ENCODE results near the gene NEUROG1. TPM values are rescaled to one million over a fixed set of nuclear protein-coding genes. Genes with fewer than 3 reads are reported as not detected.

The NEUROG1 gene
- total and polyA plus RNA-seq, 2 experiments from 2014 or later, result 0.16 TPM; not detected in 1

DNA sequence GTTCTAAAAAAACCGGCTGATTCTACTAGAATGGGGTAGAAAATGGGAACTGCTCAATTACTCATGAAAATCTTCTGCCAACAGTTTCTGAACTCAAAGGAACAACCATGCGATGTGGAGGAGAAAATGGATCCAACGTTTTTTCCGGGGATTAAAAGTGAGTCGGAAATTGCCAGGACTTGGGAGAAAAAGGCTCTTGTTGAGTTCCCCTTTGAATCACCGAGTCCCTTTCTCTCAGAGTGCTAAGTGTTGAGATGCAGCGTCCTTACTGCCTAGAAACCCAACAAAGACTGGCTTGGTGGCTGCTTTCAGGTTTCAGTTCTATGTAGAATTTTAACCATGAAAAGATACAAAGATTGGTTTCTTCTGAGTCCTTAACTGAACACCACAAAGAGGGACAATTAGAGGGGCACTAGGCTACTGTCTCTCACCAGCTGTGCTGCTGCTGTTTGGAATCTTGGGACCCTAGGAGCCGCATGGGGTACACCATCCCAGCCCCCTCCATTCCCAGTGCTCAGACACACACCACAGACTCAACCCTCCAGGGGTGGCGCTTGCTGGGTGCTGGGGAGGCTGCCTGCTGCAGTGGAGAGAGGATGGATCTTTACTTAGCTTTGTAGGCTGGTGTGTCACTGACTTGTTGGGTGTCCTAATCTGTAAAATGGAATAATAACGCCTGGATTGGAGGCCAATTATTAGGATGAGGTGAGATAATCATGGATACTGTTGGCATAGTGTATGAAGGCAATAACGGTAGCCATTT lies 21.5 kb upstream of the NEUROG1 start:
- ATAC-seq (no peak), DNase-seq (ENCODE audit: low spot score) (no peak)
- TF ChIP-seq POLR2AphosphoS5 (IDR thresholded peaks at IDR 0.05; ENCODE audit: low read depth), result no peak
- H4K20me1 ChIP-seq (replicated peaks; ENCODE audit: insufficient read depth), result no peaks in the 10 kb centered on the region
- peaks cover 6% of the 10 kb centered on the region for H3K4me1 ChIP-seq (ENCODE audit: insufficient read depth)
- Mint-ChIP-seq H3K4me3 (no peak overlapping the region), H3K4me1 (peaks cover 7% of the 10 kb centered on the region; the same call in 1 of the 3 replicates), H3K27ac (no peak overlapping the region), H3K9me3 (no peaks in the 10 kb centered on the region), H3K27me3 (ENCODE audit: insufficient read depth, low read depth, poor library complexity) (peaks cover 8% of the 10 kb centered on the region), H3K36me3 (ENCODE audit: low read depth) (no peaks in the 10 kb centered on the region)
- no peak overlapping the region for H3K27ac ChIP-seq (ENCODE audit: low read depth)
- H3K79me2 ChIP-seq (replicated peaks; ENCODE audit: insufficient read depth), result no peaks in the 10 kb centered on the region
- peaks cover 15% of the 10 kb centered on the region for H3K27me3 ChIP-seq (ENCODE audit: insufficient read depth)
- H3K4me3 ChIP-seq, result no peak overlapping the region
- no peak overlapping the region for H2AFZ ChIP-seq
- no peaks in the 10 kb centered on the region for H3F3A ChIP-seq (replicated peaks; ENCODE audit: low read depth)
- no peaks in the 10 kb centered on the region for H3K36me3 ChIP-seq (ENCODE audit: insufficient read depth)
- no peaks in the 10 kb centered on the region for H3K9me2 ChIP-seq (ENCODE audit: insufficient read depth)
- no peak overlapping the region for H3K4me2 ChIP-seq

- Histone ChIP-seq H3K27ac (ENCODE audit: low read depth) (no peak overlapping the region), H3K27me3 (ENCODE audit: insufficient read depth) (peaks cover 22% of the 10 kb centered on the region), H3K4me2 (no peak overlapping the region), H3K9me2 (ENCODE audit: insufficient read depth) (no peaks in the 10 kb centered on the region), H3F3A (replicated peaks; ENCODE audit: low read depth) (no peaks in the 10 kb centered on the region), H2AFZ (no peak overlapping the region), H3K79me2 (replicated peaks; ENCODE audit: insufficient read depth) (no peaks in the 10 kb centered on the region), H3K36me3 (ENCODE audit: insufficient read depth) (no peaks in the 10 kb centered on the region), H3K4me3 (no peak overlapping the region), H4K20me1 (replicated peaks; ENCODE audit: insufficient read depth) (no peaks in the 10 kb centered on the region), H3K4me1 (ENCODE audit: insufficient read depth) (peaks cover 6% of the 10 kb centered on the region)
- H3K27me3 Mint-ChIP-seq (ENCODE audit: insufficient read depth, low read depth, poor library complexity), result peaks cover 12% of the 10 kb centered on the region
- ATAC-seq (no peak), DNase-seq (ENCODE audit: low spot score) (no peak)
- TF ChIP-seq, protein P1, sequence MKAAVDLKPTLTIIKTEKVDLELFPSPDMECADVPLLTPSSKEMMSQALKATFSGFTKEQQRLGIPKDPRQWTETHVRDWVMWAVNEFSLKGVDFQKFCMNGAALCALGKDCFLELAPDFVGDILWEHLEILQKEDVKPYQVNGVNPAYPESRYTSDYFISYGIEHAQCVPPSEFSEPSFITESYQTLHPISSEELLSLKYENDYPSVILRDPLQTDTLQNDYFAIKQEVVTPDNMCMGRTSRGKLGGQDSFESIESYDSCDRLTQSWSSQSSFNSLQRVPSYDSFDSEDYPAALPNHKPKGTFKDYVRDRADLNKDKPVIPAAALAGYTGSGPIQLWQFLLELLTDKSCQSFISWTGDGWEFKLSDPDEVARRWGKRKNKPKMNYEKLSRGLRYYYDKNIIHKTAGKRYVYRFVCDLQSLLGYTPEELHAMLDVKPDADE (IDR thresholded peaks at IDR 0.05), result no peak
- TF ChIP-seq JUNB (IDR thresholded peaks at IDR 0.05; ENCODE audit: unreplicated experiment) (no peak), EZH2phosphoT487 (IDR thresholded peaks at IDR 0.05; ENCODE audit: unreplicated experiment) (no peak)
- no peak overlapping the region for H3K27ac Mint-ChIP-seq
- no peaks in the 10 kb centered on the region for H3K9me3 Mint-ChIP-seq
- H3K4me1 Mint-ChIP-seq, result peaks cover 7% of the 10 kb centered on the region; the same call in 1 of the 3 replicates
- H3K36me3 Mint-ChIP-seq (ENCODE audit: low read depth), result no peaks in the 10 kb centered on the region
- H3K4me3 Mint-ChIP-seq, result no peak overlapping the region
Measured at GRCh38 chr5:135556620-135557019, 20.9 kb upstream of the NEUROG1 start.

DNA sequence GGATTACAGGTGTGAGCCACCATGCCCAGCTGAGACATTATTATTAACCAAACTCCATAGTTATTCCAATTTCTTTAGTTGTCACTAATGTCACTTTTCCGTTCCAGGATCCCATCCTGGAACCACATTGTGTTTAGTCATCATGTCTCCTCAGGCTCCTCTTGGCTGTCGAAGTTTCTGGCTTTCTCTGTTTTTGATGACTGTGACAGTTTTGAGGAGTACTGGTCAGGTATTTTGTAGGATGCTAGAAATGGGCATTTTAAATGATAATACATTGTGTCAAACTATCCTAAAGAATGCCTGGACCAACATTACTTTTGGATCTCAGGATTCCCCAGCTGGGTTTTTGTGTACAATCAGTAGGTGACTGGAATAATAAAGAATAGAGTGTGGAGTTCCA lies 19.8 kb upstream of the NEUROG1 start:
- H3K27me3 Mint-ChIP-seq (ENCODE audit: insufficient read depth, low read depth, poor library complexity), result peaks cover 19% of the 10 kb centered on the region
- no peak for TF ChIP-seq REST (IDR thresholded peaks at IDR 0.05; ENCODE audit: unreplicated experiment)

More for the DNA sequence above, 19.8 kb upstream of the NEUROG1 start:
- no peaks in the 10 kb centered on the region for H3F3A ChIP-seq (replicated peaks; ENCODE audit: low read depth)
- H2AFZ ChIP-seq, result no peak overlapping the region
- no peak for DNase-seq (ENCODE audit: low spot score)
- no peaks in the 10 kb centered on the region for H3K36me3 Mint-ChIP-seq (ENCODE audit: low read depth)
- no peak overlapping the region for H3K27ac ChIP-seq (ENCODE audit: low read depth)
- H4K20me1 ChIP-seq (replicated peaks; ENCODE audit: insufficient read depth), result no peaks in the 10 kb centered on the region; the same call in 1 of the 2 replicates
- no peak overlapping the region for H3K27ac Mint-ChIP-seq
- no peaks in the 10 kb centered on the region for H3K4me1 ChIP-seq (ENCODE audit: insufficient read depth)
- no peak overlapping the region for H3K4me3 ChIP-seq
- H3K4me2 ChIP-seq, result no peak overlapping the region
- peaks cover 2% of the 10 kb centered on the region; the same call in 1 of the 3 replicates for H3K4me1 Mint-ChIP-seq
- H3K9me3 Mint-ChIP-seq, result no peaks in the 10 kb centered on the region
- H3K27me3 ChIP-seq (ENCODE audit: insufficient read depth), result peaks cover 33% of the 10 kb centered on the region
- H3K79me2 ChIP-seq (replicated peaks; ENCODE audit: insufficient read depth), result no peaks in the 10 kb centered on the region
- no peak for ATAC-seq
- no peaks in the 10 kb centered on the region for H3K36me3 ChIP-seq (ENCODE audit: insufficient read depth)
- H3K4me3 Mint-ChIP-seq, result no peak overlapping the region
- no peaks in the 10 kb centered on the region for H3K9me2 ChIP-seq (ENCODE audit: insufficient read depth)
